HG03175 (cell line): ENCODE results near the gene CDC7.

Source experiments
- ATAC-seq: cut with Tn5 transposase; IDR thresholded peaks from one replicate; pipeline ENCODE4 v1.9.1; 2021; ENCODE audit warnings: mild to moderate bottlenecking, moderate library complexity; ENCODE audit not compliant: unreplicated experiment

The CDC7 gene

DNA sequence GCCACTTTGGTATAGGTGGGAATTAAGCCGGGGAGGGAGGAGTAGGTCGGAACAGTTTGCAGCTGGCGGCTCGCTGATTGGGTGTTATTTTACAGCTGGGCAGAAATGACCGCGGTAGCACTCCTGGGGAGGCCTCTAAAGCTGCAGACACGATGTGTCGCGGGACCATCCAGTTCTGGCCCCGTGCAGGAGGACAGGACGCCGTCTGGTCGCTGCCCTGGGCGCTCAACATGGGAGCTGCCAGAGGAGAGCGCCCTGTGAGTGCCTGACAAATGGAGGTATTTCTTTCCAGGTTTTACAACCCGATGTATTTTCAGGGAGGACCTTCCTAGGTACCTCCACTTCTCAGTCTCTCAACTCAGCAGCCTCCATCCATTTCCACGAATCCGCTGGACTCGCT lies 46.2 kb downstream of the CDC7 start:
- no peak for ATAC-seq

DNA sequence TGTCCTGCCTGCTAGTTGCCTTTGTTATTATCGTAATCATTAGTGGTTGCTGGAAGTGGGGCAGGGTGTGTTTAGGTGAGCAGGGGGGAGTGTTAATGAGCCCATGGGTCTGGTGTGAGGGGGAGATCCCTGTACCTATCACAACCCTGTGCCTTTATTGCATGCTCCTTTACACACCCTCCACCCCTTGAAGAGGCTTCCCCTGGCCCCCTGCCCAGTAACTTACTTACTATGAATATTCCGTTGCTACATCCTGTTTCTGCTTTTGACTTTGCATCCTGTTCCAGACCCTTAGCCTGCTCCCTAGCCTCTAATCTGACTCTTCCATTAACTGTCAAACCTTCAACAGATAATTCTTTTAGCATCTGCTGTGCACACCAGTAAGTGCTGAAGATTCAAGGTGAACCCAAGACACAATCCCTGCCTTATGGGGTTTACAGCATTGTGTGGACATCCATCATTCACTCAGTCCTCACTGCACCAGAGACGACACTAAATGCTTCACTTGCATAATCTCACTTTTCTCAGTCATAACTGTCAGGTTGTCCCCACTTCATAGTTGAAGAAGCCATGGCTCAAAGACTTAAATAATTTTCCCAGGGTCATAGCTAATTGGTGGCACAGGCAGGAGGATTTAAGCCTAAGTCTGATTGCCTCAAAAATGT lies 47.9 kb downstream of the CDC7 start:
- ATAC-seq = no peak

DNA sequence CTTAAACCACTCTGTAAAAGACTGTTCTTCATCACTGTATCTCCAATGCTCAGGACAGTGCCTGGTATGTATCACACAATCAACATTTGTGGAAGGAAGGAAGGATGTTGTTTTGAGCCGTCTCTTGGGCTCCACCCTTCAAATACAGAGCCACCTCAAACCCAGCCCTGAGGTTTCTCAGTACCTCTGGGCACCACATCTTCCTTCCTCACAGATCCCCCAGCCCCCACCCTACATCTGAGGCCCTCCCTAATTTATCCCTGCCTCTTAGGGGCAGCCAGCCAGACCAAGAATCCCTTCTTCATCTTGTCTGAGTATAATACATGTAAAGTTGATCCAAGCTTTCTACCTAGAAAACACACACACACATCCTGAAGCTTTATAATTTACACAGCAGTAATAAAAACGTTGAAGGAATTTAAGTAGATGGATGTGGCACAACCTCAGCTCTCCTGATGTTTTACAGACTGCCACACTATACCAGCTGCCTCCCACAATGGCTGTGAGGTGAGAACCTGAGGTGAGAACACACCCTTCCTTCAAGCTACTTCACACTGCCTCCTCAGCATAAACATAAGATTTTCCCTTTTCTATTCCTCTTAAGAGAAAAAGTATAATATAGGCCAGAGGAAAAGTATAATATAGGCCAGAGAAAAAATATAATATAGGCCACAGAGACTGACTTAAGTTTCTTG lies 48.5 kb downstream of the CDC7 start:
- no peak for ATAC-seq

- no peak for ATAC-seq
Measured at GRCh38 chr1:91550961-91551360, 50.3 kb downstream of the CDC7 start.

DNA sequence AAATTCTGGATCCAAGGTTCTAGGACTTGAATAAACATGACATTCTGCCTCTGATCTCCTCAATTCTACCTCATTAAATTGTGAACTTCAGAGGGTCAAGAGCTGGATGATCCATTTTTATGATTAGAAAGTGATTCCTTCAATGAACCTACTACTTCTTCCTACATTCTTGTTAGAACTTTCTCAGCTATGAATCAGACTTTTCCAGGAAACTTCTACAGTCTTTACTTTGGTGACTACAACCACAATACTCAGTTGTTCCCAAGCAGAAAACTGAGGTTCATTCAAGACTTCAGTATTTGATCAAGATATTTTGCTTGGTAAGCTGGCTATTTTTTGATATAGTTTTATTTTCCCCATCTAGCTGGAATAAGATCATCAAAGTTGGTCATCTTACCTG lies 51.4 kb downstream of the CDC7 start:
- ATAC-seq = no peak

DNA sequence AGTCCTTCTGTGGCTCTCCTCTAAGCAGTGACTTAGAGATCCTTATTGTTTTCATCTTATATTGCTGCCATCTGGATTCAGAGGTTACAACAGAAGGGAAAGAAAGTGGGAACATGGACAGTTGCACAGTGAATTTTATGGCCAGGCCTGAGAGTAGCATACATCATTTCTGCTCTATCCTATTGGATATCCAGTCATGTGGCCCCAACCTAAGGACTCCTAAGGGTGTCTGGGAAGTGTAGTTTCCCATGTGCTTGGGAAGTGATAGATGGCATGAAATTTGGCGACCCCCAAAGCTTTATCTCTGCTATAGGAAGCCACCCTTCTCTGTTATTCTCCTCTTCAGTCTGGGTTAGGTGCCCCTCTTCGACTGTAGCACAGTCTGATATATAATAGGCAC lies 51.9 kb downstream of the CDC7 start:
- no peak for ATAC-seq

GRCh38 chr1:91553177-91553591 lies 52.5 kb downstream of the CDC7 start:
- no peak for ATAC-seq

DNA sequence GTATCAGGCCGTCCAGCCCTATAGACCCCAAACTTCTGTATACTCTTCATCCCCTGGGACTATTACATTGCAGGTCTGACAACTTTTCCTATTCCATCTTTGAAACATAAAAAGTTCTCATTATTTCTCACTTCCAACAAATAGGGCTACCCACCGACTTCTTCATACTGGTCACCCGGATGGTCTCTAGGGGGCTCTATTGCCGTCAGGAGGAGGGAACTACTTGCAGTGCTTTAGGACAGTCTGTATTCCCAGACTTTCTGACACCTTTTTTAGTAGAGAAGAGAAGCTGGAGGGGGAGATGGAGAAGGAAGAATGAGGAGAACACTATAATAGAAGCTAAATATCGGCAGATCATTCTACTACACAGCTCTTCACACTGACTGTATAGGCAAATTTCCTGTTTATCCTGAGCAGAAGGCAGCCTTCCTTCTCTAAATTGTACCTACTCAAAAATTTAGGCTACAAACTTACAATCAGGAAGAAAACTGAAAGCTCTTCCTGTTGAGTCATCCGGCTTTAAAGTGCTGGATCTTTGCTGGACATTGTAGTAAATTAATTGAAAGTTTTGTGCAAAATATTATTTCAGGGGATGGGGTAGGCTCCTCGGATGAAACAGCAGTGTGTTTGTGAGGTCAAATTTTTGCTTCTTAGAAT lies 54.6 kb downstream of the CDC7 start:
- no peak for ATAC-seq

GRCh38 chr1:91555821-91556531 lies 55.3 kb downstream of the CDC7 start:
- ATAC-seq = no peak

- no peak for ATAC-seq
Measured at GRCh38 chr1:91556556-91556955, 55.9 kb downstream of the CDC7 start.

DNA sequence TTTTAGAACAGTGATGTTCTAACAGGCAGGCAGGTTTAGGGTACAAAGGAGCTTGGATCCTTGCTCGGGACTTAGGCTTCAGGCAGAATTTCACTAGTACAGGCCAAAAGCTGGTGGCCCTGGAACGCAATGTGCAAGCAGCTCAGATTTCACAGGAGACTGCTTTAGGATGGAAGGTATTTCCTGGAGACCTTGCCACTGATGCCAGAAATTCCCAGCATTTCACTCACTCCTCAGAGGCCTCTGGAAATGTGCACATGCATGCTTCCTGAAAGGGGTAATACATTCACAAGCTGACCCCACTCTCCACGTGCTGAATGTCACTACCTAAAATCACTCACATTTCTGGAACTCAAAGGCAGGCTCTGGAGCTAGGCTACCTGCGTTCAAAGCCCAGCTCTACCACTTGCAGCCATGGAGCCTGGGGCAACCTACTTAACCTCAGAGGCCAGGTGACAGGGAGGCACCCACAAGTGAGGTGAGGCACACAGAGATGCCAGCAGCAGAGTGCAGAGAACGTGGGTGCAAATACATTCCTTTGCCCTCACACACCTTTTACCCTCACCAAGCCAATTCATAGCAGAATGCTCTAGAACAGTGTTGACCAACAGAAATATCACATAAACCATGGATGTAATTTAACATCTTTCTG lies 56.5 kb downstream of the CDC7 start:
- no peak for ATAC-seq

- ATAC-seq = no peak
Measured at GRCh38 chr1:91557826-91558225, 57.2 kb downstream of the CDC7 start.

DNA sequence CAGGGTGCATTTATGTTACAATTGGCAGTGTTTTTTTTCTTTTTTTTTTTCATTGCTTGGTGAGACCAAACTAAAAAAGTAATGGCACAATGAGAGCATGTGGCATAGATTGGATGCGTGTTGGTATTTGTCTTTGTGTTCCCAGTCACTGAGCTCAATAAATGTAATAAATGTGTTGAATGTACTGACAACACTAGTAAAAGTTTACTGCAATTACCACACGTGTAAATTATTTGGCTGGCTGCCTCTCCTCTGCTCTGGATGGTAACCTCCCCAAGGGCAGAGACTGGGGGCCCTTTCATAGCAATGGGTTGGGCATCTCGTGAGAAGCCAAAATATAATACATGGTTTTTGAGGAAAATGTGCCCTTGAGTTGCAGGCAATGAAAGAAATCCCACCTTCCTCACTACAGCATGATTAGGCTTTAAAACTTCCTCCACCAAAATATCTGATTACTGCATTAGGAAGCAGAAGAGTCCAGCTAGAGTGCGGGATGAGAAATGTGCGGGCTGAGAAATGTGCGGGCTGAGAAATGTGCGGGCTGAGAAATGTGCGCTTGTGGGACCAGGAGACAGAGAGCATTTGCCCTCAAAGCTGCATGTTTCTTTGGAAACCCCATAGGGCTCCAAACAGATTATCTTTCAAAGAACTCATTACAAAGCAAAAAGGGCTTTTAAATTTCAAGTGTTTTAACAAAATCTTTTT lies 58.5 kb downstream of the CDC7 start:
- ATAC-seq = no peak

- ATAC-seq = no peak
Measured at GRCh38 chr1:91559838-91560565, 59.4 kb downstream of the CDC7 start.

- ATAC-seq = no peak
Measured at GRCh38 chr1:91564888-91565701, 64.4 kb downstream of the CDC7 start.

DNA sequence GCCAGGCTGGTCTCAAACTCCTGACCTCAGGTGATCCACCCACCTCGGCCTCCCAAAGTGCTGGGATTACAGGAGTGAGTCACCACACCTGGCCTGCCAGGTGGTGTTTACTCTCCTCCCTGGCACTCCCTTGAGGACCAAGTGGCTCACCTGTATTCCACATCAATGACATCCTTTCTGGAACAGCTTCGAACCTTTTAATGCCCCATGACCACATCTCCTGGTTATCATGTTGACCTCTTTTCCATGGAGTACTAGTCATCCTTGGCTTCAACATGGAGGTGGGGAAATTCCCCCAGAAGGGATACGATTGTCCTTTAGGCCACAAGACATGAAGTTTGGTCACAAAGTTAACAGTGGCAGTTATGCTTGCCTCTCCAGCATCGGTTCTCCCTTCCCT lies 66.9 kb downstream of the CDC7 start:
- ATAC-seq = no peak

- ATAC-seq = no peak
Measured at GRCh38 chr1:91568261-91568660, 67.6 kb downstream of the CDC7 start.

- ATAC-seq = no peak
Measured at GRCh38 chr1:91569411-91570119, 68.9 kb downstream of the CDC7 start.

GRCh38 chr1:91570120-91570448 lies 69.4 kb downstream of the CDC7 start:
- no peak for ATAC-seq
